GM10248 (cell line): ENCODE results near the gene NDST4.

Experiments used
- CTCF ChIA-PET: fragments of 300-600 bp; sonication (Branson Sonifier 250); formaldehyde crosslinking; extraction: SDS; loops from one replicate; lab custom pipeline; 2021; ENCODE audit warnings: antibody characterized with exemption; lab: Yijun Ruan, JAX
- POLR2A ChIA-PET: fragments of 350-650 bp; sonication (Branson Sonifier 250); formaldehyde crosslinking; extraction: SDS; loops from one replicate; lab custom pipeline; 2020; ENCODE audit warnings: antibody characterized with exemption; lab: Yijun Ruan, JAX
- DNase-seq: peaks from one replicate; pipeline ENCODE4 v3.0.0; 2012; ENCODE audit errors: extremely low spot score
- TF ChIP-seq, protein P1 (sequence below): IDR thresholded peaks from 2 replicates; pipeline ENCODE4 v1.5.1; 2012; ENCODE audit warnings: mild to moderate bottlenecking, low read depth; ENCODE audit errors: extremely low read depth, missing control alignments, control extremely low read depth

NDST4 gene

DNA sequence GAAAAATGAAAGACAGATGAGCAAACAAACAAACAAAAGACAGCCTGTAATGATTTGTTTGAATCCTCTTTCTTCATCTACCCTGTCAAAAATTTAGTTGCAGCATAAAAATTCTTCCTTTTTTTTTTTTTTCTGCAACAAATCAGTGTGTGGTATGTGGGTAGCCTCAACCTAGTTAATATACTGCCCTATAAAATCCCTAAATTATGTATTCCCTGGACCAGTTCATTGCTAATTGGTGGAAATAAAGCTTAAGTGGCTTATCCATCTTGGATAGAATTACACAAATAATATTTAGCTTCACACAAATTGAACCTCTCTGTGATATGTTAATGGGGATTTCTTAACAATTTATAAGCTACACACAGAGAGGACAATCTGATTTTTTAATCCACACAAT is 208.4 kb downstream of the NDST4 start:
- ChIA-PET POLR2A (no interaction called here), CTCF (no interaction called here)
- no peak for DNase-seq
- TF ChIP-seq, protein P1, sequence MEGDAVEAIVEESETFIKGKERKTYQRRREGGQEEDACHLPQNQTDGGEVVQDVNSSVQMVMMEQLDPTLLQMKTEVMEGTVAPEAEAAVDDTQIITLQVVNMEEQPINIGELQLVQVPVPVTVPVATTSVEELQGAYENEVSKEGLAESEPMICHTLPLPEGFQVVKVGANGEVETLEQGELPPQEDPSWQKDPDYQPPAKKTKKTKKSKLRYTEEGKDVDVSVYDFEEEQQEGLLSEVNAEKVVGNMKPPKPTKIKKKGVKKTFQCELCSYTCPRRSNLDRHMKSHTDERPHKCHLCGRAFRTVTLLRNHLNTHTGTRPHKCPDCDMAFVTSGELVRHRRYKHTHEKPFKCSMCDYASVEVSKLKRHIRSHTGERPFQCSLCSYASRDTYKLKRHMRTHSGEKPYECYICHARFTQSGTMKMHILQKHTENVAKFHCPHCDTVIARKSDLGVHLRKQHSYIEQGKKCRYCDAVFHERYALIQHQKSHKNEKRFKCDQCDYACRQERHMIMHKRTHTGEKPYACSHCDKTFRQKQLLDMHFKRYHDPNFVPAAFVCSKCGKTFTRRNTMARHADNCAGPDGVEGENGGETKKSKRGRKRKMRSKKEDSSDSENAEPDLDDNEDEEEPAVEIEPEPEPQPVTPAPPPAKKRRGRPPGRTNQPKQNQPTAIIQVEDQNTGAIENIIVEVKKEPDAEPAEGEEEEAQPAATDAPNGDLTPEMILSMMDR, result no peak

DNA sequence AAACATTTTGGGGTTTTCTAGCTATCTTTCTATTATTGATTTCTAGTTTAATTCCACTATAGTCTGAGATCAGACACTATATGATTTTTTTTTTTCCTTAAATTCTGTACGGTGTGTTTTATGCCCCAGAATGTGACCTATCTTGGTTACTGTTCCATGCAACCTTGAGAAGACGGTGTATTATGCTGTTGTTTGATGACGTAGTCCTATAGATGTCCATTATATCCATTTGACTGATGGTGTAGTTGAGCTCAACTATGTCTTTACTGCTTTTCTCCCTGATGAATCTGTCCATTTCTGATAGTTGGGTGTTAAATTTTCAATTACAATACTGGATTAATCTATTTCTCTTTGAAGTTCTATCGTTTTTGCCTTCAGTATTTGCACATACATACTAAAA is 212.5 kb downstream of the NDST4 start:
- DNase-seq, result no peak
- TF ChIP-seq, protein P1, result no peak
- POLR2A ChIA-PET, result no interaction called here
- CTCF ChIA-PET, result interaction anchor here (1.3 kb wide), 1 partner anchor 14 kb away, joined by 3 read pairs; no protein-coding TSS in a partner anchor

DNA sequence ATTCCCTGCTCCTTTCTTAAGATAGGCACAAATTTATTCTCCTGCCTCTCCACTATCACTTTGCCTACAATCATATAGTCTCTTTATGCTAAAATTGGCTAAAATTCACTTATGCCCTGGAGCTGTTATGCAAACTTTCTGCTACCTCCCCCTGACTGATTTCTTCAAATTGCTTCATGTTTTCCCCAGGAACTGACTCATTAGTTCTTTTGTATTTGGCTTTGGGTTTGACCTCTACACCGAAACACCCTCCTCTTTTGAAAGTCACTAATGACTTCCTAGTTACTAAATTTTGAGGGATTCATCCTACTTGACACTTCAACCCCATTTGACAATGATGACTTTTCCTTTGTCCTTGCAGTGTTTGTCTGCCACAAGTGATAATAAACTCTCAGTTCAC is 222.6 kb downstream of the NDST4 start:
- TF ChIP-seq, protein P1, result no peak
- POLR2A ChIA-PET, result no interaction called here
- CTCF ChIA-PET, result no interaction called here
- no peak for DNase-seq

DNA sequence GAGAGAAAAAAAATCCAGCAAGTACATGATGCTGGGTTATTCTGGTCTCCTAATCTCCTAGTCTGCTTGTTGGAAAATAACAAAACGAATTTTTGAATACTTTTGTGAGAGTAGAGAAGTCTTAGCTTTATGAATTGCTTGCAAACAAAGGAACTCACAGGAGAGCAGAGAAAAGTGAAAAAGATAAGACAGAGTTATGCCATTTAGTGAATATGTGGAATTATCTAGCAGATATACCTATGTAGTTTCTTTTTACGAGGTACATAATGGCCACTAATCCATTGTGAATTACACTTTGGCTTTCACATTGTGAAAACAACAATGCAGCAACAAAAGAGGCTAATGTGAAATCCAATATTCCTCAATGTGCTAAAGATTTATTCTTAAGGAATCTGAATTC is 226.7 kb downstream of the NDST4 start:
- DNase-seq, result no peak
- TF ChIP-seq, protein P1, result no peak
- ChIA-PET POLR2A (no interaction called here), CTCF (interaction anchor here (2.2 kb wide), 1 partner anchor 25 kb away, joined by 6 read pairs; no protein-coding TSS in a partner anchor)

DNA sequence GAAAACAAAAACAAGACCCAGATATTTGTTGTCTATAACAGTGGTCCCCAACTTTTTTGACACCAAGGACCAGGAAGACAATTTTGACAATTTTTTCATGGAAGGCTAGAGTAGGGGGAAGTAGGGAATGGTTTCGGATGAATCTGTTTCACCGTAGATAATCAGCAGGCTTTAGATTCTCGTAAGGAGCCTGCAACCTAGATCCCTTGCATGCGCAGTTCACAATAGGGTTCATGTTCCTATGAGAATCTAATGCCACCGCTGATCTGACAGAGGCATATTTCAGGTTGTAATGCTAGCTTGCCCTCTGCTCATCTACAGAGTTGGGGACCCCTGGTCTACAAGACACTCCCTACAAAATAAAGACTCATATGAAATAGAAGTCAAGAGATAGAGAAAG is 229.8 kb downstream of the NDST4 start:
- ChIA-PET CTCF (no interaction called here), POLR2A (no interaction called here)
- no peak for DNase-seq
- TF ChIP-seq, protein P1, result no peak

DNA sequence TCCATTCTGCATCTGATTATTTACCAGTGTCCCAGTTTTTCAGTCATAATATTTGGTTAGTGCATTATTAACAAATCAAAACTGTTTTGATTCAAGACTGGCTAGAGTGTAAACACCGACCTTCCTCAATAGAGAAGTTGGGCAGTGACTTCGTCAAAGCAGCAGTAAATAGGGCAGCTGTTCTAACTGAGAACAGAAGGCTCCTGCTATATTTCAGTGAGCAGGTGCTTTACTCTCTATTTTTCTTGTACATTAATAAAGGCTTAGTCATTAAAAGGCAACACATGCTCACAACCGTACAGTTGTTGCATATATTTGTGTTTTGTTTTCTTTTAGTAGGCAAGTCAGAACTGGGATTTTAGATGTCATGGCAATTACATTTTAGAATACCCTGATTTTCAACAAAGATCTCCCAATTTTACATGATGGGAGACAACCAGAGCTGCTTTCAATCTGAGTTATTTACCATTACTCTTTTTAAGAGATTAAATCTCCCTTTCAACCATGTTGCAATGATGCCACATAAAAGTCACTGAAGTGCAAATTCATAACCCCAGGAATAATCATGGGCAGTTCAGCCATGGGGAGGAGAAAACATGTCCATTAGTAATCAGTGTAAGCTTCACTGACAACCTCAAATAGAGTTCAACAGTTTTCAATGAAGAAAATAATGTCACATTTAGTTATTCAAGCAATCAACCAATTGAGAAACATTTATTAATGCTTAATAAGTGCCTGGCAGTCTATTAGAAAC is 233.3 kb downstream of the NDST4 start:
- ChIA-PET CTCF (no interaction called here), POLR2A (no interaction called here)
- DNase-seq, result no peak
- TF ChIP-seq, protein P1, result no peak

DNA sequence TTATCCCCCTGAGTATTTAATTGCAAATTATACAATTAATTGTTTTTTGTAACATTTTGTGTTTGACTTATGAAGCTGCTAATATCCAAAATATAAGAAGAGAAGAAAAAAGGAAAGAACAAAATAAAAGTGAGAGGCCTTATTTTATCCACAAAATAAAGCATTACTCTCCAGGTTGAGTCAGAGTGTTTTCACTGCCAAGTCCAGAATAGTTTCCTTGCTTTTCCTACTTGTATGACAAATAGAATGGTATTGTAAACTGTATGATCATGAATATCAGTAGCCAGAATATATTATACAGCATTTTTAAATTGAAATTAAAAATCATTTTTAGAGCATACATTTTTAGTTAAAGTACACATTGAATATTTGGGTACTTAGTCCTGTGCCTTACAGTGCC is 237.8 kb downstream of the NDST4 start:
- DNase-seq, result no peak
- CTCF ChIA-PET, result no interaction called here
- POLR2A ChIA-PET, result no interaction called here
- TF ChIP-seq, protein P1, result no peak
